SK-N-SH (cell line): ENCODE data around the gene HSP90AA1. TPM values are rescaled to one million over a fixed set of nuclear protein-coding genes. Genes with fewer than 3 reads are reported as not detected.

Experiments
- CTCF ChIA-PET: fragments of 300-600, 350-600 bp; formaldehyde crosslinking; extraction: SDS; loops from one replicate; lab custom pipeline; 2021; lab: Yijun Ruan, JAX
- POLR2A ChIA-PET: fragments of 350-600 bp; sonication (Branson Sonifier 250); formaldehyde crosslinking; extraction: SDS; loops from one replicate; lab custom pipeline; 2020; ENCODE audit warnings: antibody characterized with exemption, inconsistent platforms; lab: Yijun Ruan, JAX
- DNase-seq: peaks from one replicate; pipeline ENCODE4 v3.0.0; 2012
- H2AFZ ChIP-seq: fragments of 200-600 bp; sonication (generic); 2 replicates; pipeline ENCODE4 v1.8.1; 2016; ENCODE audit warnings: antibody characterized with exemption, mild to moderate bottlenecking, low read depth
- H3F3A ChIP-seq: fragments of 200-600 bp; sonication (generic); replicated peaks from 2 replicates; pipeline ENCODE3; 2016; ENCODE audit warnings: antibody characterized with exemption, mild to moderate bottlenecking; ENCODE audit not compliant: insufficient read depth
- H3K27ac ChIP-seq, 2 experiments: fragments of 200-500 bp in 1 of 2; fragments of 200-600 bp in 1 of 2; sonication (Bioruptor generic) in 1 of 2; sonication (generic), shearing (Covaris generic) in 1 of 2; 2 replicates each; pipeline versions ENCODE4 v1.5.1 to v1.6.1; 2014 to 2016; ENCODE audit warnings: low read depth in 2 of 2, inconsistent platforms in 1 of 2, low read length in 1 of 2, mild to moderate bottlenecking in 1 of 2, mixed read lengths in 1 of 2
- H3K27me3 ChIP-seq: fragments of 200-600 bp; sonication (generic), shearing (Covaris generic); 2 replicates; pipeline ENCODE4 v1.6.1; 2016; ENCODE audit warnings: mixed run types; ENCODE audit not compliant: insufficient read depth
- H3K36me3 ChIP-seq, 2 experiments: fragments of 200-500 bp in 1 of 2; fragments of 200-600 bp in 1 of 2; sonication (Bioruptor generic) in 1 of 2; sonication (generic) in 1 of 2; replicated peaks in 1 of 2; 2 replicates each; pipeline versions ENCODE3 to v1.5.1; 2014 to 2016; ENCODE audit warnings: low read length in 1 of 2, mild to moderate bottlenecking in 1 of 2; ENCODE audit not compliant: insufficient read depth in 2 of 2, control insufficient read depth in 1 of 2
- H3K4me1 ChIP-seq, 2 experiments: fragments of 200-500 bp in 1 of 2; fragments of 200-600 bp in 1 of 2; sonication (Bioruptor generic) in 1 of 2; sonication (generic), shearing (Covaris generic) in 1 of 2; 2 replicates each; pipeline versions ENCODE4 v1.5.1 to v1.6.1; 2014 to 2016; ENCODE audit warnings: low read depth in 1 of 2, low read length in 1 of 2, mixed run types in 1 of 2; ENCODE audit not compliant: insufficient read depth in 2 of 2, control insufficient read depth in 1 of 2
- H3K4me2 ChIP-seq: fragments of 200-600 bp; sonication (generic), shearing (Covaris generic); 2 replicates; pipeline ENCODE4 v1.6.1; 2017; ENCODE audit warnings: mixed run types
- H3K4me3 ChIP-seq, 2 experiments: fragments of 200-500 bp in 1 of 2; fragments of 200-600 bp in 1 of 2; sonication (Bioruptor generic) in 1 of 2; sonication (generic), shearing (Covaris generic) in 1 of 2; 2 replicates each; pipeline versions ENCODE4 v1.5.1 to v1.8.1; 2014 to 2016; ENCODE audit warnings: low read depth in 2 of 2, inconsistent platforms in 1 of 2, low read length in 1 of 2, mild to moderate bottlenecking in 1 of 2, mixed read lengths in 1 of 2, moderate library complexity in 1 of 2
- H3K79me2 ChIP-seq: fragments of 200-600 bp; sonication (generic); 2 replicates; pipeline ENCODE4 v1.8.1; 2017; ENCODE audit warnings: mild to moderate bottlenecking; ENCODE audit not compliant: insufficient read depth
- H3K9ac ChIP-seq: fragments of 200-600 bp; sonication (generic); 2 replicates; pipeline ENCODE4 v1.6.1; 2017; ENCODE audit warnings: mixed run types
- H3K9me2 ChIP-seq: fragments of 200-600 bp; sonication (generic); 2 replicates; pipeline ENCODE4 v1.6.1; 2017; ENCODE audit warnings: mixed run types
- H3K9me3 ChIP-seq: fragments of 200-600 bp; sonication (generic); 2 replicates; pipeline ENCODE4 v1.6.1; 2017; ENCODE audit warnings: mixed run types, mild to moderate bottlenecking, moderate library complexity
- H4K20me1 ChIP-seq: fragments of 200-600 bp; sonication (generic); 2 replicates; pipeline ENCODE4 v1.6.1; 2017; ENCODE audit warnings: mild to moderate bottlenecking, mixed run types; ENCODE audit not compliant: insufficient read depth
- ELF1 ChIP-seq: IDR thresholded peaks from 2 replicates; pipeline ENCODE4 v1.4.0; 2012
- EP300 ChIP-seq, 2 experiments: IDR thresholded peaks; 2 replicates each; pipeline versions ENCODE4 v1.4.0 to v1.6.1; 2012; ENCODE audit warnings: borderline replicate concordance in 1 of 2, low read depth in 1 of 2, low read length in 1 of 2
- FOXJ3 ChIP-seq: sonication (generic); formaldehyde crosslinking; IDR thresholded peaks from 2 replicates; pipeline ENCODE4 v1.5.1; 2020; ENCODE audit warnings: mild to moderate bottlenecking, missing genetic modification reagents
- JUND ChIP-seq: IDR thresholded peaks from 2 replicates; pipeline ENCODE4 v1.4.0; 2012
- MXI1 ChIP-seq: IDR thresholded peaks from 2 replicates; pipeline ENCODE4 v1.6.1; 2012; ENCODE audit warnings: mild to moderate bottlenecking, low read depth, low read length, improper control_type of control experiment
- YY1 ChIP-seq: IDR thresholded peaks from 2 replicates; pipeline ENCODE4 v1.4.0; 2012; ENCODE audit warnings: low read depth, mild to moderate bottlenecking
- WGBS: methylation state at CpG from one replicate; pipeline ENCODE4 v1.1.6; 2017; ENCODE audit warnings: low lambda C conversion rate; 5-methylcytosine and 5-hydroxymethylcytosine counted together
- polyA plus RNA-seq, 3 experiments: library from polyadenylated mRNA; depleted of rRNA; stranded (reverse); fragments of >200 nt; gene quantifications; 2 replicates each; pipeline ENCODE4 v1.2.3, GENCODE V29; 2012
- TF ChIP-seq, protein P1 (sequence below): IDR thresholded peaks from 2 replicates; pipeline ENCODE4 v1.4.0; 2012; ENCODE audit warnings: low read depth
- TF ChIP-seq, protein P2 (sequence below): fragments of 150-350 bp; IDR thresholded peaks from 2 replicates; pipeline ENCODE4 v1.6.1; 2017; ENCODE audit warnings: antibody characterized with exemption, low read length, low read depth, borderline replicate concordance
- TF ChIP-seq, protein P3 (sequence below): IDR thresholded peaks from 2 replicates; pipeline ENCODE4 v1.4.0; 2012; ENCODE audit warnings: low read depth, borderline replicate concordance

HSP90AA1 gene
- polyA plus RNA-seq, 1 of the 3 experiments (the other 2 are of a cell fraction) = 269 TPM

DNA sequence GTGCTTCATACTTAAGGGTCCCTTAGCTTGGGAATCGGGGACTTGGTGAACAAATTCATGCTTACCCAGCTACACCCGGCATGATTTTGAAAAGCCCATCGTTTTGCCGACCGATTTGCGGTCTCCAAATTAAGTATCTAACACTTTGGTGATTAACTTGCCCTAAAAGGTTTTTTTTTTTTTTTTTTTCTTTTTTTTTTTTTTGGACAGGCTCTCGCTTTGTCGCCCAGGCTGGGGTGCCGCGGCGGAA lies 843 bp upstream of the HSP90AA1 start:
- H3K27ac ChIP-seq = peak overlapping the region; percentile 88 to 92
- H3K9me3 ChIP-seq = no peaks in the 10 kb centered on the region
- ChIA-PET CTCF (interaction anchor here (1.4 to 2.9 kb wide), 3 partner anchors 9 to 227 kb away, joined by 3 to 15 read pairs (median 12); no protein-coding TSS in a partner anchor), POLR2A (interaction anchor here (0.5 to 0.9 kb wide), 2 partner anchors 39 to 232 kb away, joined by 3 read pairs; no protein-coding TSS in a partner anchor)
- WGBS = 42% methylated on average over 11 of the region's 11 CpGs
- H3K79me2 ChIP-seq = peaks cover 41% of the 10 kb centered on the region
- H3K4me2 ChIP-seq = peak overlapping the region; percentile 90
- no peaks in the 10 kb centered on the region for H3K9me2 ChIP-seq
- peak overlapping the region; percentile 92 for H3K9ac ChIP-seq
- H3K36me3 ChIP-seq = peaks cover 32 to 35% of the 10 kb centered on the region in 2 experiments
- no peak for TF ChIP-seq JUND
- TF ChIP-seq MXI1 = 0 out of 2 replicates have a peak, but pooled peaks have one; percentile 24
- TF ChIP-seq, protein P1, sequence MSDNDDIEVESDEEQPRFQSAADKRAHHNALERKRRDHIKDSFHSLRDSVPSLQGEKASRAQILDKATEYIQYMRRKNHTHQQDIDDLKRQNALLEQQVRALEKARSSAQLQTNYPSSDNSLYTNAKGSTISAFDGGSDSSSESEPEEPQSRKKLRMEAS = 0 out of 2 replicates have a peak, but pooled peaks have one; percentile 5
- TF ChIP-seq, protein P2, sequence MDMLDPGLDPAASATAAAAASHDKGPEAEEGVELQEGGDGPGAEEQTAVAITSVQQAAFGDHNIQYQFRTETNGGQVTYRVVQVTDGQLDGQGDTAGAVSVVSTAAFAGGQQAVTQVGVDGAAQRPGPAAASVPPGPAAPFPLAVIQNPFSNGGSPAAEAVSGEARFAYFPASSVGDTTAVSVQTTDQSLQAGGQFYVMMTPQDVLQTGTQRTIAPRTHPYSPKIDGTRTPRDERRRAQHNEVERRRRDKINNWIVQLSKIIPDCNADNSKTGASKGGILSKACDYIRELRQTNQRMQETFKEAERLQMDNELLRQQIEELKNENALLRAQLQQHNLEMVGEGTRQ = no peak
- peaks cover 35% of the 10 kb centered on the region for H4K20me1 ChIP-seq
- no peaks in the 10 kb centered on the region for H3K27me3 ChIP-seq
- peaks cover 13% of the 10 kb centered on the region for H3F3A ChIP-seq
- no peak for DNase-seq
- H2AFZ ChIP-seq = peak overlapping the region; percentile 92; the same call in 1 of the 2 replicates
- peaks cover 28 to 32% of the 10 kb centered on the region in 2 experiments for H3K4me1 ChIP-seq
- peak overlapping the region; percentile 71 to 81 for H3K4me3 ChIP-seq

DNA sequence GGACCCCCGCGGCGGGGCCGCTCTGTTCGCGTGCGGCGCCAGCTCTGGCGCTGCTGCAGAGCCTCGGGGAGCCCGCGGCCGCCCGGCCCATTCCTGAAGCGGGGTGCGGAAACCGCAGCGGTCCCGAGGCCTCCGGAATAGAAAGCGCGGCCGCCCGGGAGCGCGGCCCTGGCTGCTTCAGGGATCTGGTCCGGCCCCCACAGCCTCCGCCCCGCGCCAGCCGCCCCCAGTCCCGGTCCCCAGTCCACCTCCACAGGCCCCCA lies 204 bp downstream of the HSP90AA1 start:
- peaks cover 51% of the 10 kb centered on the region for H3K79me2 ChIP-seq
- H3K36me3 ChIP-seq = peaks cover 41 to 46% of the 10 kb centered on the region in 2 experiments
- H4K20me1 ChIP-seq = peaks cover 46% of the 10 kb centered on the region
- POLR2A ChIA-PET = interaction anchor here (1.7 kb wide), 1 partner anchor 12 kb away, joined by 3 read pairs; no protein-coding TSS in a partner anchor
- peak overlapping the region; percentile 86 to 89 for H3K27ac ChIP-seq
- peaks cover 28 to 32% of the 10 kb centered on the region in 2 experiments for H3K4me1 ChIP-seq
- no peak for DNase-seq
- H2AFZ ChIP-seq = no peak overlapping the region
- no peaks in the 10 kb centered on the region for H3K27me3 ChIP-seq
- H3K9me2 ChIP-seq = no peaks in the 10 kb centered on the region
- H3K4me2 ChIP-seq = peak overlapping the region; percentile 93; the same call in 1 of the 2 replicates
- peak overlapping the region; percentile 94 for H3K9ac ChIP-seq
- H3K4me3 ChIP-seq = peak overlapping the region; percentile 81 to 94
- TF ChIP-seq ELF1 = peak; percentile 5; the same call in 1 of the 2 replicates
- TF ChIP-seq YY1 = no peak
- peak in 1 of 2 experiments; percentile 53; a peak in 1 of 4 replicates for TF ChIP-seq EP300 (IDR thresholded peaks at IDR 0.05; ENCODE audit: borderline replicate concordance in 1 of 2, low read depth in 1 of 2, low read length in 1 of 2)
- TF ChIP-seq FOXJ3 (CRISPR knock-in tag) = no peak
- TF ChIP-seq, protein P2 = no peak
- TF ChIP-seq, protein P3, sequence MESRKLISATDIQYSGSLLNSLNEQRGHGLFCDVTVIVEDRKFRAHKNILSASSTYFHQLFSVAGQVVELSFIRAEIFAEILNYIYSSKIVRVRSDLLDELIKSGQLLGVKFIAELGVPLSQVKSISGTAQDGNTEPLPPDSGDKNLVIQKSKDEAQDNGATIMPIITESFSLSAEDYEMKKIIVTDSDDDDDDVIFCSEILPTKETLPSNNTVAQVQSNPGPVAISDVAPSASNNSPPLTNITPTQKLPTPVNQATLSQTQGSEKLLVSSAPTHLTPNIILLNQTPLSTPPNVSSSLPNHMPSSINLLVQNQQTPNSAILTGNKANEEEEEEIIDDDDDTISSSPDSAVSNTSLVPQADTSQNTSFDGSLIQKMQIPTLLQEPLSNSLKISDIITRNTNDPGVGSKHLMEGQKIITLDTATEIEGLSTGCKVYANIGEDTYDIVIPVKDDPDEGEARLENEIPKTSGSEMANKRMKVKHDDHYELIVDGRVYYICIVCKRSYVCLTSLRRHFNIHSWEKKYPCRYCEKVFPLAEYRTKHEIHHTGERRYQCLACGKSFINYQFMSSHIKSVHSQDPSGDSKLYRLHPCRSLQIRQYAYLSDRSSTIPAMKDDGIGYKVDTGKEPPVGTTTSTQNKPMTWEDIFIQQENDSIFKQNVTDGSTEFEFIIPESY = 0 out of 2 replicates have a peak, but pooled peaks have one; percentile 12
- CTCF ChIA-PET = interaction anchor here (0.6 to 2.9 kb wide), 4 partner anchors 10 to 227 kb away, joined by 3 to 15 read pairs (median 6); no protein-coding TSS in a partner anchor
- H3F3A ChIP-seq = peaks cover 22% of the 10 kb centered on the region
- H3K9me3 ChIP-seq = no peaks in the 10 kb centered on the region
- no CpG with 5 or more reads among the region's 32 CpGs for WGBS
